Keratinocyte (primary cell): ENCODE measurements around the gene SHQ1. TPM values are rescaled to one million over a fixed set of nuclear protein-coding genes. Genes with fewer than 3 reads are reported as not detected.

ENCODE experiments used
- DNase-seq: peaks from one replicate; pipeline ENCODE4 v3.0.0-alpha.2; 2011; ENCODE audit warnings: low read depth, missing footprints, low spot score
- FAIRE-seq: peaks from 2 replicates; lab custom pipeline; 2011; peaks lifted over from hg19 to GRCh38; lab: Jason Lieb, UNC
- H2AFZ ChIP-seq: 2 replicates; pipeline ENCODE4 v1.6.0; 2012; ENCODE audit warnings: low read length, control low read depth, inconsistent platforms; ENCODE audit not compliant: control insufficient read depth
- H3K27ac ChIP-seq: 2 replicates; pipeline ENCODE4 v1.5.1; 2011; ENCODE audit warnings: low read length; ENCODE audit not compliant: control insufficient read depth, insufficient read depth
- H3K27me3 ChIP-seq: 3 replicates; pipeline ENCODE4 v1.6.0; 2011; ENCODE audit warnings: low read length; ENCODE audit not compliant: control insufficient read depth, insufficient read depth; ENCODE audit errors: extremely low read depth
- H3K36me3 ChIP-seq, 2 experiments: 2 replicates in 1 of 2; 3 replicates in 1 of 2; pipeline ENCODE4 v1.5.1; 2011; ENCODE audit warnings: low read length in 2 of 2, mild to moderate bottlenecking in 1 of 2; ENCODE audit not compliant: control insufficient read depth in 2 of 2, insufficient read depth in 2 of 2; ENCODE audit errors: extremely low read depth in 1 of 2
- H3K4me1 ChIP-seq: 3 replicates; pipeline ENCODE4 v1.5.1; 2011; ENCODE audit warnings: low read length; ENCODE audit not compliant: control insufficient read depth, insufficient read depth; ENCODE audit errors: extremely low read depth
- H3K4me2 ChIP-seq: 3 replicates; pipeline ENCODE4 v1.6.0; 2011; ENCODE audit warnings: low read depth, low read length; ENCODE audit not compliant: control insufficient read depth, insufficient read depth; ENCODE audit errors: extremely low read depth
- H3K4me3 ChIP-seq, 3 experiments: fragments of 200-600 bp in 1 of 3; sonication (generic) in 1 of 3; 2 replicates in 2 of 3; 3 replicates in 1 of 3; pipeline ENCODE4 v1.5.1; 2011 to 2016; ENCODE audit warnings: low read length in 3 of 3, mild to moderate bottlenecking in 3 of 3, control low read depth in 2 of 3, inconsistent platforms in 1 of 3, low read depth in 1 of 3, mixed read lengths in 1 of 3, mixed run types in 1 of 3, moderate library complexity in 1 of 3; ENCODE audit not compliant: control insufficient read depth in 2 of 3, insufficient read depth in 2 of 3; ENCODE audit errors: extremely low read depth in 1 of 3
- H3K79me2 ChIP-seq: 2 replicates; pipeline ENCODE4 v1.6.0; 2012; ENCODE audit warnings: low read length; ENCODE audit not compliant: control insufficient read depth, insufficient read depth
- H3K9ac ChIP-seq: 3 replicates; pipeline ENCODE4 v1.6.0; 2011; ENCODE audit warnings: low read length; ENCODE audit not compliant: control insufficient read depth, insufficient read depth; ENCODE audit errors: extremely low read depth
- H3K9me1 ChIP-seq: 3 replicates; pipeline ENCODE4 v1.6.0; 2011; ENCODE audit warnings: low read length; ENCODE audit not compliant: control insufficient read depth, insufficient read depth; ENCODE audit errors: extremely low read depth
- H3K9me3 ChIP-seq: 2 replicates; pipeline ENCODE4 v1.5.1; 2012; ENCODE audit warnings: low read depth, low read length; ENCODE audit not compliant: control insufficient read depth
- H4K20me1 ChIP-seq: 3 replicates; pipeline ENCODE4 v1.6.0; 2011; ENCODE audit warnings: low read length; ENCODE audit not compliant: control insufficient read depth, insufficient read depth; ENCODE audit errors: extremely low read depth
- CTCF ChIP-seq, 3 experiments: IDR thresholded peaks in 1 of 3; conservative IDR thresholded peaks in 1 of 3; optimal IDR thresholded peaks in 1 of 3; 2 replicates in 2 of 3; 3 replicates in 1 of 3; pipeline versions ENCODE3 to v1.5.1; 2011; ENCODE audit warnings: low read length in 3 of 3, mild to moderate bottlenecking in 3 of 3, moderate library complexity in 2 of 3, control low read depth in 1 of 3, inconsistent platforms in 1 of 3; ENCODE audit not compliant: insufficient read depth in 2 of 3; ENCODE audit errors: extremely low read depth in 1 of 3
- EZH2 ChIP-seq: IDR thresholded peaks from one replicate; pipeline ENCODE4 v1.6.1; 2012; ENCODE audit warnings: inconsistent platforms, mild to moderate bottlenecking, low read length, moderate library complexity
- dilution Hi-C: fragments of 300-500 bp; cut with MboI; formaldehyde crosslinking; loops from one replicate; pipeline ENCODE4 v1.7.0; 2020; ENCODE audit warnings: low sequenced_read_pairs; ENCODE audit not compliant: extremely low pct_ligation_motif_present
- polyA plus RNA-seq, 5 experiments: library from polyadenylated mRNA; depleted of rRNA in 3 of 5; stranded (reverse) in 3 of 5; stranded (forward) in 1 of 5; unstranded in 1 of 5; fragments of >200 nt; gene quantifications; 1 replicate in 1 of 5; 2 replicates in 3 of 5; 3 replicates in 1 of 5; pipeline versions ENCODE4 v1.2.1 to v1.2.3, GENCODE V29; 2011 to 2012; ENCODE audit warnings: missing spikeins in 2 of 5, low read depth in 1 of 5, low replicate concordance in 1 of 5

The SHQ1 gene
- polyA plus RNA-seq, 1 donor (not counting 4 experiments of a cell fraction or from before 2014, with no cell fraction given): 17.7 TPM

GRCh38 chr3:72889310-72890165, 41.3 kb upstream of the SHQ1 start:
- DNase-seq (no peak), FAIRE-seq (no peak)
- Histone ChIP-seq H3K4me3 (no peak overlapping the region), H2AFZ (no peak overlapping the region), H3K27ac (no peak overlapping the region), H3K9ac (no peak overlapping the region), H4K20me1 (no peaks in the 10 kb centered on the region), H3K27me3 (no peaks in the 10 kb centered on the region), H3K4me2 (no peak overlapping the region), H3K4me1 (peaks cover 30% of the 10 kb centered on the region), H3K36me3 (no peaks in the 10 kb centered on the region), H3K79me2 (no peaks in the 10 kb centered on the region), H3K9me1 (no peaks in the 10 kb centered on the region), H3K9me3 (no peaks in the 10 kb centered on the region)
- dilution Hi-C loops: no loop called here
- no peak for TF ChIP-seq CTCF (optimal IDR thresholded peaks at IDR 0.05 in 1 of 3, IDR thresholded peaks at IDR 0.05 in 1 of 3, conservative IDR thresholded peaks at IDR 0.05 in 1 of 3; ENCODE audit: extremely low read depth in 1 of 3, insufficient read depth in 2 of 3, low read length in 3 of 3)
- TF ChIP-seq EZH2: no peak

- FAIRE-seq (no peak), DNase-seq (no peak)
- Histone ChIP-seq H3K9ac (peak overlapping the region; percentile 28), H3K27me3 (no peaks in the 10 kb centered on the region), H3K79me2 (no peaks in the 10 kb centered on the region), H3K4me2 (peak overlapping the region; percentile 76), H3K4me1 (peaks cover 30% of the 10 kb centered on the region), H4K20me1 (no peaks in the 10 kb centered on the region), H3K4me3 (peak overlapping the region; percentile 37 to 59 (median 50)), H3K36me3 (no peaks in the 10 kb centered on the region), H3K27ac (no peak overlapping the region), H2AFZ (peak overlapping the region; percentile 44), H3K9me3 (no peaks in the 10 kb centered on the region), H3K9me1 (no peaks in the 10 kb centered on the region)
- dilution Hi-C loops: no loop called here
- TF ChIP-seq CTCF (optimal IDR thresholded peaks at IDR 0.05 in 1 of 3, IDR thresholded peaks at IDR 0.05 in 1 of 3, conservative IDR thresholded peaks at IDR 0.05 in 1 of 3; ENCODE audit: extremely low read depth in 1 of 3, insufficient read depth in 2 of 3, low read length in 3 of 3): no peak
- TF ChIP-seq EZH2: no peak
Measured at GRCh38 chr3:72888546-72889309, 40.5 kb upstream of the SHQ1 start.
